Loucy (cell line): ENCODE measurements around the gene CDKN2D.
"Not testable (repeated sequence)": the region's sequence is repeated elsewhere in the genome, so short reads cannot be mapped to it uniquely, and the experiment has no call there.

Experiments used
- H2AFZ ChIP-seq: fragments of 200-600 bp; sonication (generic); 2 replicates; pipeline ENCODE4 v1.6.0; 2016; ENCODE audit warnings: antibody characterized with exemption, mild to moderate bottlenecking, low read length, moderate library complexity
- H3F3A ChIP-seq: fragments of 200-600 bp; 2 replicates; pipeline ENCODE4 v1.6.0; 2016; ENCODE audit warnings: antibody characterized with exemption, low read depth, mild to moderate bottlenecking
- H3K27me3 ChIP-seq: fragments of 200-600 bp; sonication (generic); 2 replicates; pipeline ENCODE4 v1.6.1; 2014; ENCODE audit warnings: low read length, mild to moderate bottlenecking; ENCODE audit not compliant: insufficient read depth, poor library complexity, severe bottlenecking
- H3K36me3 ChIP-seq: fragments of 200-600 bp; sonication (generic); 2 replicates; pipeline ENCODE4 v1.6.1; 2016; ENCODE audit warnings: low read length; ENCODE audit not compliant: insufficient read depth
- H3K4me1 ChIP-seq: fragments of 200-600 bp; sonication (generic); 2 replicates; pipeline ENCODE4 v1.5.1; 2014; ENCODE audit warnings: low read length, mild to moderate bottlenecking; ENCODE audit not compliant: insufficient read depth, poor library complexity, severe bottlenecking
- H3K4me2 ChIP-seq: fragments of 200-600 bp; sonication (generic); 2 replicates; pipeline ENCODE4 v1.6.0; 2014; ENCODE audit warnings: antibody characterized with exemption, low read length, low read depth, mild to moderate bottlenecking; ENCODE audit not compliant: poor library complexity, severe bottlenecking
- H3K4me3 ChIP-seq: fragments of 200-600 bp; sonication (generic); 2 replicates; pipeline ENCODE4 v1.5.1; 2014; ENCODE audit warnings: low read length, mild to moderate bottlenecking, mixed read lengths; ENCODE audit not compliant: poor library complexity, severe bottlenecking
- H3K79me2 ChIP-seq: fragments of 200-600 bp; sonication (generic); 2 replicates; pipeline ENCODE4 v1.6.1; 2014; ENCODE audit warnings: low read length; ENCODE audit not compliant: insufficient read depth
- H3K9ac ChIP-seq: fragments of 200-600 bp; sonication (generic); 2 replicates; pipeline ENCODE4 v1.6.0; 2014; ENCODE audit warnings: mild to moderate bottlenecking, low read depth, low read length, moderate library complexity; ENCODE audit not compliant: poor library complexity, severe bottlenecking
- H3K9me2 ChIP-seq: fragments of 200-600 bp; sonication (generic); replicated peaks from 2 replicates; pipeline ENCODE4 v1.6.1; 2016; ENCODE audit warnings: low read depth, low read length, mixed read lengths
- H3K9me3 ChIP-seq: fragments of 200-600 bp; sonication (generic); 2 replicates; pipeline ENCODE4 v1.6.1; 2014; ENCODE audit warnings: mild to moderate bottlenecking, antibody characterized with exemption, low read length, low read depth; ENCODE audit not compliant: insufficient read depth
- H4K20me1 ChIP-seq: fragments of 200-600 bp; sonication (generic); 2 replicates; pipeline ENCODE4 v1.6.0; 2014; ENCODE audit warnings: antibody characterized with exemption, low read length, mild to moderate bottlenecking; ENCODE audit not compliant: insufficient read depth, poor library complexity, severe bottlenecking
- EZH2phosphoT487 ChIP-seq: fragments of 200-600 bp; IDR thresholded peaks from 2 replicates; pipeline ENCODE4 v1.6.1; 2018; ENCODE audit warnings: antibody characterized with exemption, mild to moderate bottlenecking, moderate library complexity, borderline replicate concordance
- TF ChIP-seq, protein P1 (sequence below): fragments of 200-600 bp; sonication (generic); conservative IDR thresholded peaks from 2 replicates; pipeline ENCODE4 v1.5.1; 2014; ENCODE audit warnings: mild to moderate bottlenecking, antibody characterized with exemption, low read length

The CDKN2D gene

DNA sequence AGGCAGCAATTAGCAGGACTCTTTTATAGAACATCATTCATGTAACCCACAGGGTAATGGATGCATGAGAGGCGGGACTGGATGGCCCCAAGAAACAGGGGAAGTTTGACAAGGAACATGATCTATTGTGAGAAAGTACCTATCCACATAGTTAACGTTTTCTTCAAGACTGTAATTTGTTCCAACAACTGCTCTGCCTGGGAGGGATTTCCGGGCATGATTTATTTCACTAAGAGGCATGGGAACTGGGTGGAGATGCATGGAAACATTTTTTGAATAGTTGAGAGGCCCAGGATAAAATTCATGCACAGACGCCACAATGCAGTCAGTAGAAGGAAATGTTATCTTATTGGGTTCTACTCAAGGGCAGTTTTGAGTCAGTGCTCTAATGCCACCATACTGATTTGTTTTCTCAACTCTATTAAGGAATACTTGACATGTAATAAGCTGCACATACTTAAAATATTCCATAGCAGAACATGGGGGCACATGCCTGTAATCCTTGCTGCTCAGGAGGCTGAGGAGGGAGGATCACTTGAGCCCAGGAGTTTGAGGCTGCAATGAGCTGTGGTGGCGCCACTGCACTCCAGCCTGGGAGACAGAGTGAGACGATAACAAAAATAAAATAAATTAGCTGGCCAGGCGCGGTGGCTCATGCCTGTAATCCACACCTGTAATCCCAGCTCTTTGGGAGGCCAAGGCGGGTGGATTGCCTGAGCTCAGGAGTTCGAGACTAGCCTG lies 35.0 kb downstream of the CDKN2D start:
- Histone ChIP-seq H3K4me3 (no peak overlapping the region), H3K79me2 (no peaks in the 10 kb centered on the region), H3K27me3 (no peaks in the 10 kb centered on the region), H3K9me3 (no peaks in the 10 kb centered on the region), H2AFZ (no peak overlapping the region), H3K9me2 (no peaks in the 10 kb centered on the region), H3K36me3 (no peaks in the 10 kb centered on the region), H3K4me2 (no peak overlapping the region), H4K20me1 (no peaks in the 10 kb centered on the region), H3K9ac (no peak overlapping the region), H3K4me1 (no peaks in the 10 kb centered on the region), H3F3A (no peaks in the 10 kb centered on the region)
- TF ChIP-seq, protein P1, sequence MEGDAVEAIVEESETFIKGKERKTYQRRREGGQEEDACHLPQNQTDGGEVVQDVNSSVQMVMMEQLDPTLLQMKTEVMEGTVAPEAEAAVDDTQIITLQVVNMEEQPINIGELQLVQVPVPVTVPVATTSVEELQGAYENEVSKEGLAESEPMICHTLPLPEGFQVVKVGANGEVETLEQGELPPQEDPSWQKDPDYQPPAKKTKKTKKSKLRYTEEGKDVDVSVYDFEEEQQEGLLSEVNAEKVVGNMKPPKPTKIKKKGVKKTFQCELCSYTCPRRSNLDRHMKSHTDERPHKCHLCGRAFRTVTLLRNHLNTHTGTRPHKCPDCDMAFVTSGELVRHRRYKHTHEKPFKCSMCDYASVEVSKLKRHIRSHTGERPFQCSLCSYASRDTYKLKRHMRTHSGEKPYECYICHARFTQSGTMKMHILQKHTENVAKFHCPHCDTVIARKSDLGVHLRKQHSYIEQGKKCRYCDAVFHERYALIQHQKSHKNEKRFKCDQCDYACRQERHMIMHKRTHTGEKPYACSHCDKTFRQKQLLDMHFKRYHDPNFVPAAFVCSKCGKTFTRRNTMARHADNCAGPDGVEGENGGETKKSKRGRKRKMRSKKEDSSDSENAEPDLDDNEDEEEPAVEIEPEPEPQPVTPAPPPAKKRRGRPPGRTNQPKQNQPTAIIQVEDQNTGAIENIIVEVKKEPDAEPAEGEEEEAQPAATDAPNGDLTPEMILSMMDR = no peak
- TF ChIP-seq EZH2phosphoT487 = no peak

DNA sequence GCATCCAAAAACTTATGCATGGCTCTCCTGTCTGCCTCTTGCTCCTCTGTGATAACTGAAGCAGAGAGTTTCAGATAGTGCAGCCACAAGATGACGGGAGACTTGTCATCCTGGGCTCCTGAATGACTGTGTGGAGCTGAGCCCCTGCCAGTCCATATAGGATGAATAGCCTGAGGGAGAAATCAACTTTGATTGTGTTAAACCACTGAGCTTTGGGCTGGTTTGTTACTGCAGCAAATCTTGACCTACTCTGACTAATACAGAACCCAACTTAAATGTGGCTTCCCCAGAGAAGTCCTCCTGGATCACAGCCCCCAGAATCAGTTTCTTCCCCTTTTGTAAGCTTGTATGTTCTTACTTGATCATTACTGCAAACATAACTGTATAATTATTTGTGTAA lies 36.3 kb downstream of the CDKN2D start:
- no peaks in the 10 kb centered on the region for H3K79me2 ChIP-seq
- no peaks in the 10 kb centered on the region for H3K9me2 ChIP-seq
- no peaks in the 10 kb centered on the region for H4K20me1 ChIP-seq
- H3K36me3 ChIP-seq = no peaks in the 10 kb centered on the region
- H3K4me3 ChIP-seq = no peak overlapping the region
- no peaks in the 10 kb centered on the region for H3K9me3 ChIP-seq
- no peaks in the 10 kb centered on the region for H3F3A ChIP-seq
- no peaks in the 10 kb centered on the region for H3K27me3 ChIP-seq
- H3K4me2 ChIP-seq = no peak overlapping the region
- H3K9ac ChIP-seq = no peak overlapping the region
- no peaks in the 10 kb centered on the region for H3K4me1 ChIP-seq
- no peak for TF ChIP-seq EZH2phosphoT487
- TF ChIP-seq, protein P1 = no peak
- H2AFZ ChIP-seq = no peak overlapping the region

DNA sequence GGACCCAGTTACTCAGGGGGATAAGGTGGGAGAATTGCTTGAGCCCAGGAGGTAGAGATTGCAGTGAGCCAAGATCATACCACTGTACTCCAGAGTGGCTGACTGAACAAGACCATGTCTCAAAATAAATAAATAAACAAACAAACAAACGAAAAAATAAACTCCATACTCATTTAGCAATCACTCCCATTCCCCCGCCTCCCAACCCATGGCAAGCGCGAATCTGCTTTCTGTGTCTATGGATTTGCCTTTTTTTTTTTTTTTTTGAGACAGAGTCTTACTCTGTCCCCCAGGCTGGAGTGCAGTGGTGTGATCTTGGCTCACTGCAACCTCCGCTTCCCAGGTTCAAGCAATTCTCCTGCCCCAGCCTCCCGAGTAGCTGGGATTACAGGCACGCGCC lies 41.9 kb downstream of the CDKN2D start:
- not testable (repeated sequence) for H3K4me2 ChIP-seq, H3K9me2 ChIP-seq, H2AFZ ChIP-seq

DNA sequence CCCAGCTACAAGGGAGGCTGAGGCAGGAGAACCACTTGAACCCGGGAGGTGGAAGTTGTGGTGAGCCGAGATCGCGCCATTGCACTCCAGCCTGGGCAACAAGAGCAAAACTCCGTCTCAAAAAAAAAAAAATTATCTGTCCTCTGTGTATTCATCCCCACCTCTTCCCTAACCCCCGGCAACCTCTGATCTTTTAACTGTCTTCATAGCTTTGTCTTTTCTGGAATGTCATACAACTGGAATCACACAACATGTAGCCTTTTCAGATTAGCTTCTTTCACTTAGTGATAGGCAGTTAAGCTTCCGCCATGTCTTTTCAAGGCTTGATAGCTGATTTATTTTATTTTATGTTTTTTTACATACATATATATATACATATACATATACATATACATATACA lies 43.1 kb downstream of the CDKN2D start:
- Histone ChIP-seq H4K20me1 (no peaks in the 10 kb centered on the region), H3K36me3 (no peaks in the 10 kb centered on the region), H3K9me3 (no peaks in the 10 kb centered on the region), H2AFZ (no peak overlapping the region), H3K4me1 (no peaks in the 10 kb centered on the region), H3K9me2 (no peaks in the 10 kb centered on the region), H3K9ac (no peak overlapping the region), H3K79me2 (no peaks in the 10 kb centered on the region), H3F3A (no peaks in the 10 kb centered on the region), H3K27me3 (no peaks in the 10 kb centered on the region), H3K4me2 (no peak overlapping the region), H3K4me3 (no peak overlapping the region)
- TF ChIP-seq EZH2phosphoT487 = no peak
- TF ChIP-seq, protein P1 = no peak

More for the DNA sequence above, 41.9 kb downstream of the CDKN2D start:
- H3K9me3 ChIP-seq, H3K4me3 ChIP-seq, H3K79me2 ChIP-seq, H3K36me3 ChIP-seq, H3K27me3 ChIP-seq, H4K20me1 ChIP-seq, H3K9ac ChIP-seq, H3F3A ChIP-seq, H3K4me1 ChIP-seq: not testable (repeated sequence)
